HG03558 (cell line): Measurements from ENCODE around the gene TDG.

ENCODE experiments used
- ATAC-seq: cut with Tn5 transposase; IDR thresholded peaks from one replicate; pipeline ENCODE4 v1.9.1; 2021; ENCODE audit warnings: moderate number of reproducible peaks; ENCODE audit not compliant: unreplicated experiment; ENCODE audit errors: extremely low read depth

Gene TDG

GRCh38 chr12:103965590-103966504 is at the start of gene TDG:
TSS of gene TDG (plus strand) at chr12:103965872. CDS start at chr12:103966038, 166 bp downstream.
- ATAC-seq = peak; percentile 66

DNA sequence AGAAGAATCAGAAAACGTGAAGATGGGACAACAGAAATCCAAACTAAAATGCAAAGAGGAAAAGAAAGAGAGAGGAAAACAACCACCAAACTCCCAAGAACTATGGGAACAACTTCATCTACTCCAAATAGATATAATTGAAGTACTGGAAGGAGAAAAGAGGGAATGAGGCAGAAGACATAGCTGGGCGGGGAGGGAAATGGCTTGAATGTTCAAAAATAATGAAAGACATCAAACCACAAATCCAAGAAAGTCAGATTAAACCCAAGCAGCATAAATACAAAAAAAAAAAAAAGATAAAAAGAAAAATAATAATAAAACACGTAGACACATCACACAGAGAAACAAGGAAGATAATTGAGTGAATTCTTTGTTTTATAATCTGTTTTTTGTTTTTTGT is 47.8 kb upstream of the TDG start:
- no peak for ATAC-seq

- ATAC-seq = peak; percentile 33
These were observed 40.7 kb upstream of the TDG start for GRCh38 chr12:103924761-103925641.

DNA sequence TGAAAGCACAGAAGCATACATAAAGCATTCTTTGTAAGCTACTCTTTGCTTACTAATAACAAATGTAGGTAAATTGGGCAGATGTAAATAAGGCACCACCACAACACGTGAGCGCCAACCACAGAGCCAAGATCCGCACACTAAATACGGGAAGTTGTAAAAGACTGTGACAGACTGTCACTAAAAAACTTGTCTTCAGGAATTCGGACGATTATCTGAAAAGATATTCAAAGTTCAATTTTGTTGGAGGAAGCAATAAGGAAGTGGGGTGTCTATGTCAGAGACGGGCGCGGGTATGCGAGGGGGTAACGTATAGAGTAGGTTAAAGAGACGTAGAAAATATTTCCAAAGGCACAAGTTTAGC is 37.0 kb upstream of the TDG start:
- no peak for ATAC-seq

DNA sequence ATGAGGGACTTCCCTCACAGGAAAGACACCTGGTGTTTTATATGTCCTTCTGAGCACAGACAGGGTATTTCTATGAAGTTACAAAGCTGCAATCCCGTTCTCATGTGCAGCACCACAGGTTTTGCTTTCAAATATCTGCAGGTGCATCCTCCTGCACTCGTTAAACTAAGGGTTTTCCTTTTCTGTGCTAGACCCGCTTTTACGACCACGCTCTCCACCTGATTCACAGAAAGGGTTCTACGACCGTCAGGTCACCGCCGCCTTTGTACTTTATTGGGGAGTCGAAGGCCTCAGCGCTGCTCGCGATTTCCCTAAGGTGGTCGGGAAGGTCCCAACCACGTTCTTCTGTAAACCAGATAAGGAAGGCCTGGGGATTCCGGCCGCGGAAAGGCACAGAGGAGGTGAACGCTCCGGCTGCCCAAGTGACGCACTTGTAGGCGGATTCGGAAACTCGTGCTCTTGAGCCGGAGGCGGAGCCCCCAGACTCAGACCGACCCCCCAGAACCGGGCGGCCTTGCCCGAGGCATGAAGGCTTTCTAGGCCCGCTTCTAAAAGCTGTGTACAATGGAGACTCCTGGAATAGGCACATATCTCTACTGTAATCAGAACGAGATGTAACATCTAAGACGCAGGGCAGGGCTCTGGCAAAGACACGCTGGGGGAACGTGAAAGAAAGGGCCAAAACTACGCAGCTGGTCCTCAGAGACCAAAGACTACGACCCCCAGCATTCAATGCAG is 36.5 kb upstream of the TDG start:
- no peak for ATAC-seq

- ATAC-seq = no peak
These were observed 36.0 kb upstream of the TDG start for GRCh38 chr12:103929784-103930033.

DNA sequence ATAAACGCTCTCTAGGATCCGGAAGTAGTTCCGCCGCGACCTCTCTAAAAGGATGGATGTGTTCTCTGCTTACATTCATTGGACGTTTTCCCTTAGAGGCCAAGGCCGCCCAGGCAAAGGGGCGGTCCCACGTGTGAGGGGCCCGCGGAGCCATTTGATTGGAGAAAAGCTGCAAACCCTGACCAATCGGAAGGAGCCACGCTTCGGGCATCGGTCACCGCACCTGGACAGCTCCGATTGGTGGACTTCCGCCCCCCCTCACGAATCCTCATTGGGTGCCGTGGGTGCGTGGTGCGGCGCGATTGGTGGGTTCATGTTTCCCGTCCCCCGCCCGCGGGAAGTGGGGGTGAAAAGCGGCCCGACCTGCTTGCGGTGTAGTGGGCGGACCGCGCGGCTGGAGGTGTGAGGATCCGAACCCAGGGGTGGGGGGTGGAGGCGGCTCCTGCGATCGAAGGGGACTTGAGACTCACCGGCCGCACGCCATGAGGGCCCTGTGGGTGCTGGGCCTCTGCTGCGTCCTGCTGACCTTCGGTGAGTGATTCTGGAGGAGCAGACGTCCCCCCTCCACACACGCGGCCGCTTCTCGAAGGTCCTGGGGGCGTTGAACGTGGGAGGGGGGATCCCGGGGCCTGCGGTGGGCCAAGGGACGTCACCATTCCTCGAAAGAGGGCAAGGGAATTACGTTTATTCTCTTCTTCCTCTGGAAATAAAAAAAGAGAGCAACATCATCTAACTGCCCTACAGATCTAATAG is 35.5 kb upstream of the TDG start, which contains the start of gene HSP90B1:
HSP90B1 (plus strand) TSS at position 377 of the 753 bp plus-strand sequence; CDS start at position 483, 106 bp downstream.
- ATAC-seq = peak; percentile 40

- ATAC-seq = no peak
These were observed 34.6 kb upstream of the TDG start for GRCh38 chr12:103930787-103931735.

- no peak for ATAC-seq
These were observed 32.4 kb upstream of the TDG start for GRCh38 chr12:103933237-103933636.

- ATAC-seq = no peak
These were observed 29.0 kb upstream of the TDG start for GRCh38 chr12:103936679-103937078.

DNA sequence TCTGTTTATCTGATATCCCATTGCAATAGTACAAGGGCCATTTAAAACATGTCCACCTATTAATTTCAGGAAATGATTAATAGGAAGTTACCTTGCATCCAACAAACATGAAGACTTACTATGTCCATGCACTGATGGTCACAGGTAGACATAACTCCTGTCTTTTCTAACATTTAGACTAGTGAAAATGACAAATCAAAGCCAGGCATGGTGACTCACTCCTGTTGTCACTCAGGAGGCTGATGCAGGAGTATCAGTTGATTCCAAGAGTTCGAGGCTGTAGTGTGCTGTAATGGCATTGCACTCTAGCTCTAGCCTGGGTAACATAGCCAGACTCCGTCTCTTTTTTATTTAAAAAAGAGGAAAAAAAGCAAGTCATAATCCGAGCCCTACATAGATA is 20.7 kb upstream of the TDG start:
- no peak for ATAC-seq

GRCh38 chr12:103947871-103948555 is 17.7 kb upstream of the TDG start:
- no peak for ATAC-seq

GRCh38 chr12:103948746-103949406 is 16.8 kb upstream of the TDG start:
- ATAC-seq = no peak

DNA sequence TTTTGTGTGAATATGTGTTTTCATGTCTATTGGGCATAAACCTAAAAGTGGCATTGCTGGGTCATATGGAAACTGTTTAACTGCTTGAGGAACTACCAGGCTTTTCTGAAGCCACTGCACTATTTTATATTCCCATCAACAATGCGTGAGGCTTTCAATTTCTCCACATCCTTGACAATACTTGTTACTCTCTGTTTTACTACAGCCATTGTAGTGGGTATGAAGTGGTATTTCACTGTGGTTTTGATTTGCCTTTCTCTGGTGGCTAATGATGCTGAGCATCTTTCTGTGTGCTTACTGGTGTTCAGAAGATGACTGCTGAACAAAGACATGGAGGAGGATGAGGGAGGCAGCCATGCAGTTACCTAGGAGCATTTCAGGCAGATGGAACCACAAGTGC is 13.2 kb upstream of the TDG start:
- no peak for ATAC-seq

DNA sequence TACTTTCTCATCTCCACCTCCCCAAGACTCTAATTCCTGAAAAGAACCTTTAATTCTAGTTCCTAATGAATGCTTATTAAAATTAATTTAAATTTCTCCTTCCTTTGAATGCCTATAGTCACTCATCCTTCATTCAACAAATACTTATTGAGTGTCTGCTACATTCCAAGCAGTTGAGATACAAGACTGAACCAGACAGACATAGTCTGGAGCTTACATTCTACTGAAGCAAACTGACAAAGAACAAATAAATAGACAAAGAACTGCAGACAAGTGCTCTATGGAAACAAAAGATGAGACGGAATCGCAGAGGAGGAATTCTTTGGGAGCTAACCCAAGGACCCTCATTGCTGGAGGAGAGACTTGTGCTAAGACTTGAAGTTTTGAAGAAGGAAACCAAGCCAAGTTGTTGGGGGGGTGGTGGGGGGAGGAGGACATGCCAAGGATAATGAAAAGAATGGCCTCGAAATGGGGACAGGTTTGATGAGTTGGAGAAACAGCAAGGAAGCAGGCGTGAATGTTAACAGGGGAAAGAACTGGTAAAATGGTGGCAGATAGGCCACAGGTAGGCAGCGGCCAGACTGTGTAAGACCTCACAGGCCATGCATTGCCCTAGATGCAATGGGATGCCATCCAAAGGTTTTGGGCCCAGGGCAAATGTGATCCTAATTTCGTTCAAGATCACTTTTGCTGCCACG is 9.7 kb upstream of the TDG start:
- no peak for ATAC-seq

DNA sequence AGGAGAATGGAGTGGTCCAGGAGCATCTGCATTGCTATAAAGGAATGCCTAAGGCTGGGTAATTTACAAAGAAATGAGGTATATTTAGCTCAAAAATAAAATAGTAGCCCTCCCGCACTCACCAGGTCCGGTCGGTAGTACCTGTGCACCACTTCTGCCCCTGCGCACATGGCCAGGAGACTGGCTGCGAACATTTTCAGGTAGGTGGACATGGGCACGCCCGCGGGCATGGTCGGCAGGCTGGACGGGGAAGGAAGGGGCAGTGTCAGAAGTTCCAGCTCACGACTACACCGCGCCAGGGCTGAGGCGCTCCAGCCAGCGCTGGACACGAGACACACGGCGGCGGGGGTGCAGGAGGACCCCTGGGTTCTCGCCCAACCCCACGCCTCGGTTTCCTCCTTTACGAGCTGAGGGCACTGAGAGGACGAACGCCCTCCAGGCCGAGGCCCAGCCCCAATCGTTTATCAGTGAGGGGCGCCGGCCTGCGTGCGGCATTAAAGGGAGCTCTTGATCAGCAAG is 9.1 kb upstream of the TDG start:
- ATAC-seq = no peak

GRCh38 chr12:103957865-103958388 is 7.7 kb upstream of the TDG start:
- ATAC-seq = no peak
